CD4-positive, alpha-beta T cell treated with Interleukin-4 for 4 hours (primary cell): ENCODE measurements around the gene GPA33.

ENCODE experiments used
- DNase-seq: peaks from one replicate; pipeline ENCODE4 v3.0.0-alpha.2; 2020

Gene GPA33, protein sequence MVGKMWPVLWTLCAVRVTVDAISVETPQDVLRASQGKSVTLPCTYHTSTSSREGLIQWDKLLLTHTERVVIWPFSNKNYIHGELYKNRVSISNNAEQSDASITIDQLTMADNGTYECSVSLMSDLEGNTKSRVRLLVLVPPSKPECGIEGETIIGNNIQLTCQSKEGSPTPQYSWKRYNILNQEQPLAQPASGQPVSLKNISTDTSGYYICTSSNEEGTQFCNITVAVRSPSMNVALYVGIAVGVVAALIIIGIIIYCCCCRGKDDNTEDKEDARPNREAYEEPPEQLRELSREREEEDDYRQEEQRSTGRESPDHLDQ

DNA sequence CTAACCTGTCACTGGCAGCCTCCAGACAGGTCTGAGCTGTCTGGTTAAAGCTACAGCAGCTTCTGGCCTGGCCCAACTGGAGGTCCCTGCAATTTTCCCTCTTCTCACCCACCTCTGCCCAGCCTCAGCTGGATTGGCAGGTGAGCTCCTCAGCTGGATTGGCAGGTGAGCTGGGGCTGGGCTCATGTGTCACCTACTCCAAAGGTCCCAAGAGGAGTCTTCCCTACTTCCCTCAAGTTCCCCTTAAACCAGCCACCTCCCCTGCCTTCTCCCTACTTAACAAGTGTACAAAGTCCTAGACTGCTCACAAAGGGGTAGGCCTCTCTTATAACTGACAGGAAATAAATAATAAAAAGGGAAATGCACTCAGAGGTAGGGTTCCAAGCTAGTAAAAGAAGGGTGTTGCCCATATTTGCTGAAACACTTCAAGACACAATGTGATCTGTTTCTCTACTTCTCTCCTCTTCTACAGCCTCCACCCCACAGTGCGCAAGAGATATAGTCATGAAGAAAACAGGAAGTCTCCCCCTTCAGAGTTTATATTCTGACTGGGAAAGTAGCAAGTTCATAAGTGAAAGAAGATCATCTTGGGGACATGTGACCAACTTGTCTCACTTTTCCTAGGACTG lies at the start of gene GPA33:
Gene GPA33 (minus strand): TSS at position 64 of the 629 bp plus-strand sequence. CDS start 90 bp downstream, outside the sequence.
- DNase-seq: peak; percentile 62

DNA sequence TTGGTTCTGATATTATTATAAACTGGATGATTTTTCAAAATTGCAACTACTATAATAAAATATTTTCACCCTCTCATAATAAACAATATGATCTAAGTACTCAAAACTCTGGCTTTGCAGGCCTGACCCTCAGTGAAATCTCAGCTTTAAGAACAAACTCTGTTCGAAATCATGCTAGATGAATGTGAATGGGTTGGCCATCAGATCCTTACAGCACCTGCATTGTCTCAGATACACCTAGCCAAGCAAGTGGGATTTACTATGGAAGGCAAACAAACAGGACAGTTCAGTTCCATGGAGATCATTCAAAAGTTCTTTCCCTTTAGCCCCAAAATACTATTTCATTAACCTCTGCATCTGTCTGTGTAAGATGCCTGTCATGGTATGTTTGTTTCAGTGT lies 48.5 kb upstream of the GPA33 start:
- no peak for DNase-seq

DNA sequence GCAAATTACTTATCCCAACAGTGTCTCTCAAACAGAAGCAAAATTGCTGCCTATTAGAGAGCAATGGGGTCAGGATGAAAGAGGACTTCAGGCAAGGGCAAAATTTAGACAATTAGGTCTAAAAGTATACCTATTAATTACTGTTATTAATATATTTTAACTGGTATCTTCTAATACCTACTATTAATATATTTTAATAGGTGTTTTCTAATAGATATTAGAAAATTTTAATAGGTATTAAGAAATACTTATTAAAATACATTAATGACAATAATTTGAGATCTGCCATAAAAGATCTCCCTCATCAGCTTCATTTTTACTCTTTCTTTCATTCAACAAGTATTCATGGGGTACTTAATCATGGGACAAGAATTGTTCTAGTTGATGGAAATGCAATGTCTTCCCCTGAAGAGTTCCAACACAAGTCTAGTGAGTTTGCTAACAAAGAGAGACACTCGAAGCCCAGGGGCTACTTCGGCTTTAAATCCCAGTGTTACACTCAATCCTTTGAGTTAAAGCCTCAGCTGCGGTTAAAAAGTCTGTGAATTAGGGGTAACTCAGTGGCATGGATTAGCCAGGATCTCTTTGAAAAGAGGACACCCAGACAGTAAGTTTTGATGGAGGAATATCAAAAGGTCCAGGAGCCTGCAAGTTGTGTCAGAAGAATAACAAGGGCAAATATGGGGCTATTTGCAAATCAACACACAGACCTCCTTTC lies 47.8 kb upstream of the GPA33 start:
- DNase-seq: no peak

DNA sequence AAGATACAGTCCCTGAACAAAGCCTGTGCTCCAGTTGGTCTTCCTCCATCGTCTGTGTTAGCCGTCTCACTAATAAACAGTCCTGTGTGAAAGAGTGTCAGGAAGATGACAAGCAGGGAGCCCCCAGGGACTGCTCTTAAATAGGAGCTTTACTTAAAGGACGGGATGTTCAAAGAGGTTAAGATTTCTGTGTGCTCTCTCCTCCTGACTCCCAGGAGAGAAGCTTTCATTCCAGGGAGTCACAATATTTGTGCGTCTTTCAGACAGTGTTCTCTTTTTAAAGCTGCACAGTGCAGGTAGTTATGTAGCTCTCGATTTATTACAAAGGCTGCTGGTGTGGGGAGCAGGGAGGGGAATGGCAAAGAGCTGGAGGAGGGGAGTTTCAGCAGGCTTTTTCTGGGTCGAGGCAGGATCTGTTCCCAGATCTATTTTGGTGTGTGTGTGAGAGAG lies 47.2 kb upstream of the GPA33 start:
- no peak for DNase-seq

DNA sequence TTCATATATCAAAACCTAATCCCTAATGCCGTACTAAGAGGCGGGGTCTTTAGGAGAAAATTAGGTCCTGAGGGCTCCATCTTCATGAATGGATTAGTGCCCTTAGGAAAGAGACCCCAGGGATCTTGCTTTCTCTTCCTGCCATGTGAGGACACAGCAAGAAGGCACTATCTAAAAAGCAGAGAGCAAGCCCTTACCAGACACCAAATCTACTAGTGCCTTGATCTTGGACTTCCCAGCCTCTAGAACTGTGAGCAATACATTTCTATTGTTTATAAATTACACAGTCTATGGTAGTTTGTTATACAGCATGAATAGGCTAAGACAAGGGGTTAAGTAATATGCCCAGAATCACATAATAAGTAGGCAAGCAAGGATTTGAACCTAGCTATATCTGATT lies 46.6 kb upstream of the GPA33 start:
- no peak for DNase-seq

DNA sequence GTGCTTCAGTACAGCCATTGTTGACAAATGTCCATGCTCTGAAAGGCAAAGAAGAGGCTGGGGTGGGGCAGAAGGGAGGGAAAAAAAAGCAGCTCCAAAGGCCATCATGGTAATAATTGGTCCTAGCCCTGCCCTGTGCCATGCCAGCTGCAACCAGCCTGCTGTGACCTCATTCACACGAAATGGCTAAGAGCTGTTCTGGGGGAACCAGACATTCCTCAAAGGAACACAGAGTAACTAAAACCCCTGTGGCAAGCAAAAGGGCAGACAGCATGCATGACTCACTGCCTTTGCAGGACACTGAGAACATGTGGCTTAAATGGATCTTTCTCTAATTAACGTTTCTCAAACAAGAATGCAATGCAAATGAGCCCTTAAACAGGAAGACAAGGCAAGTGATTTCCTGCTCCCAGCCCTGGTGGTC lies 46.0 kb upstream of the GPA33 start:
- DNase-seq: no peak

DNA sequence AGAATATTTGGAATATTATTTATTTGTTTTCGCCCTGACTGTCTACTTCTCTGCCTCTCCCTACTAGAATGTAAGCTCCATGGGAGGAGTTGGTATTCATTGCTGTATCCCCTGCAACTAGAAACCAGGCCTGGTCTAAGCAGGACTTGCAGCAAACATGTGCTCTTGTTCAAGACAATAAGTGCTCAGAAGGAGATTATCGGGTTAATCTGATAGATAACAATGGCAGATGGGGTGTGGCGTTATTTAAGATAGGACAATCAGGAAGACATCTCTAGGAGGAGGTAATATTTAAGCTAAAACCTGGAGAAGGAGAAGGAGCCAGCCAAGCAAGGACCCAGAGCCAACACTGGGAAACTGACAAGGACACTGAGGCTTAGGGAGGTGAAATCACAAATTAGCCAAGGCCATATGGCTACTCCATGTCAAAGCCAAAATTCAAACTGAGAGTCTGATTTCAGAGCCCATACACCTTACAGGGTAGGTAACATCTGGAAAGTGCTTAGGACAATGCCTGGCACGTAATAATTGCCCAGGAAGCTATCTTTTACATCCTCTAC lies 45.2 kb upstream of the GPA33 start:
- no peak for DNase-seq

DNA sequence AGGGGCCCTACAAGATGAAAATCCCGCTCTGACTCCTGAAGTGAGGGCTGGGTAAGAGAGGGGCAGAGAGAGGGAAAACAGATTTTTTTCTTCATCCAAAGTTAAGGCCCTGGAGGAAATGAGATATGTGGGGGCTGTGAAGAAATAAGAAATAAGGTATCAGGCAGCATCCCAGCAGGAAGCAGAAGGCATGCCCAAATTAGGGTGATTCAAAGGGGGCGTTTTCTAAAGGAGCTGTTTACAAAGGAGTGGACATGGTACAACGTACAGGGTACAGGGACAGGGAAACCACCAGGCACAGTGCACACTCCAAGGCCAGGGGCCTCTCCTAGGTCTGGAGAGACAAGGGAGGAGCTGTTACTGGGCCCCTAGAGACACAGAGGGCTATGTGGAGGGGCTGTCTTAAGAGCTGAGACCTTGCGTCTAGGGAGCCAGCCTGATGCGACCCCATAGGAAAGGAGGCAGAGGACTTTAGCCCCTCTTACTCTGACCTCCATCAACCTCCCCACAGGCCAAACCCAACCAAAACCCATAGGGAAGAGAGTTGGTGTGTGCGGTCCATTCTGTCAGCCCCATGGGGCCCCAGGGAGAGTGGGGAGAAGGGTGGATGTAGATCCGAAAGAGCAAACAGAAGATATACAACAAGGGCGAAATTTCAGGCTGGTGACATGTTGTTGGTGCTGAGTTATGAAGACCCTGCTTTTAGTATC lies 42.3 kb upstream of the GPA33 start:
- no peak for DNase-seq

DNA sequence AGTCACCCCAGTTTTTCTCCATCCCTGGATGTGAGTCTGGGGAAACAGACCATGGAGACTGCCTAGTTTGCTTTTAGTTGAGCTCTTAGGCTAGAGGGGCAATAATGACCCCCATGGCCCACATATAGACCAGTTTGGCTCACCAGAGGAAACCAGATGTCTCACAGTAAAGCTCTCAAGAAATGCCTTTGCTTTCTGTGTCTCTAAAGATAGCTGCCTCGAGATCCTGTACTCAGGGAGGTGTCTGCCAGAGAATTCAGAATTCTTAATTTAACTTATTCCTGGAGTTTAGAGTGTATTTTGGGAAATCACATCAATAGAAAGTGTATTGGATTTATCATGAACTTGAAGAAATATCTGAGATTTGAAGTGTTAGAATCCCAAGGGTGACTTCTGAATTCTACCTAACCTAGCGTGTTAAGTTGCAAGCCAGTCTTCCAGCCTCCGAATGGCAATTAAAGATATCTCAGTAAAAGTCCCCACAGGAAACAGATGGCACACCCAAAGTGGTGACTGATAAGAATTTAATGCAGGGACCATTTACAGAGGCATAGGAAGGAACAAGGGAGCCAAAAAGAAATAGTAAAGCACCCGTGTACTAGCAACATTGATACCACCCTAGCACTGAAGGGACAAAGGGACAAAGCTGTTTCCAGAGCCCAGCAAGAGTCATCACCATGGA lies 40.8 kb upstream of the GPA33 start:
- DNase-seq: no peak

DNA sequence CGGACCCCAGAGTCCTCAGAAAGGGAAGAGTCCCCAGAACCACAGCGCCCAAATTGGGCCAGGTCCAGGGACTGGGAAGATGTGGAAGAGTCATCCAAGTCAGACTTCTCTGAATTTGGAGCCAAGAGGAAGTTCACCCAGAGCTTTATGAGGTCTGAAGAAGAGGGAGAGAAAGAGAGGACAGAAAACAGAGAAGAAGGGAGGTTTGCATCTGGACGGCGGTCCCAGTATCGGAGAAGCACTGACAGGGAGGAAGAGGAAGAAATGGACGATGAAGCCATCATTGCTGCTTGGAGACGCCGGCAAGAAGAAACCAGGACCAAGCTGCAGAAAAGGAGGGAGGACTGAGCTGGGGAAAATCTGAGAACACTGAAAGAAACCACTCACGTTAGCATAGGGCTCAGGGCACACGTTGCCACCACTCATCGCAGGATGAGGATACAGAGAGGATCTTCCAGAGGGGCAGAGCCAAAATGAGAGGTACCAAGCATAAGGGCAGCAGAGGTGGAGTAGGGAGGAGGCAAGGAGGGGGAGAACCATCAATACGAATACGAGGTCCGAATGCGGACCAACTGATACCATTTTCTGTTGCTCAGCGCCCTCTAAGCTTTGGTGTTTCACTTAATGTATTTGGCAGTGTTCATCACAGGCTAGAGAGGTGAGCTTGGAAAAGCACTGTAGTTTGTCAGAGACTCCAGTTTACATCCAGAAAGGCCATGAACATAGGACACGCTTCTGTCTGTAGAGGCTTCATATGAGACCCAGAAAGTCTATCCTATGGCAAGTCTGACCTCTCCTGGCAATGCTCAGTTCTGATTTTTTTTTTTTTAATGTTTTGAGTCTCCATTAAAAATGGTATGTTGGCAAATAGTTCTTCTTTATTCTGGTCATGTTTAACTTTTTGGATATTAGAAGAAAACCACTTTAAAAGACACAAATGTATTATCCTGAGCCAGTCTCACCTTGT lies 38.4 kb upstream of the GPA33 start:
- DNase-seq: no peak

DNA sequence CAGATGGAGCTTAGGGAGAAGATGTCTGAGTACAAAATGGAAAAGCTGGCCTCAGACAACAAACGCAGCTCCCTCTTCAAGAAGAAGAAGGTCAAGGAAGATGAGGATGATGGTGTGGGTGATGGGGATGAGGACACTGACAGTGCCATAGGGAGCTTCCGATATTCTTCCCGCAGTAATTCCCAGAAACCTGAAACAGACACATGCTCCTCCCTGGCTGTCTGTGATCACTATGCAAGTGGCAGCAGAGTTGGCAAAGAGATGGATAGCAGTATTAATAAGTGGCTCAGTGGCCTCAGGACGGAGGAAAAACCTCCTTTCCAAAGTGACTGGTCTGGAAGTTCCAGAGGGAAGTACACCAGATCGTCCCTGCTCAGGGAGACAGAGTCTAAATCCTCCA lies 37.5 kb upstream of the GPA33 start:
- DNase-seq: no peak

DNA sequence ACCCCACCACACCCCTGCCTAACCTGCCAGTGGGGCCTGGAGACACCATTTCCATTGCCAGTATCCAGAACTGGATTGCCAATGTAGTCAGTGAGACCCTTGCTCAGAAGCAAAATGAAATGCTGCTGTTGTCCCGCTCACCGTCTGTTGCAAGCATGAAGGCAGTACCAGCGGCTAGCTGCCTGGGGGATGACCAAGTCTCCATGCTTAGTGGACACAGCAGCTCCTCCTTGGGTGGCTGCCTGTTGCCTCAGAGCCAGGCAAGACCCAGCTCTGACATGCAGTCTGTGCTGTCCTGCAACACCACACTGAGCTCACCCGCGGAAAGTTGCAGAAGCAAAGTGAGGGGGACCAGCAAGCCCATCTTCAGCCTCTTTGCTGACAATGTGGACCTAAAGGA lies 37.1 kb upstream of the GPA33 start:
- DNase-seq: no peak

DNA sequence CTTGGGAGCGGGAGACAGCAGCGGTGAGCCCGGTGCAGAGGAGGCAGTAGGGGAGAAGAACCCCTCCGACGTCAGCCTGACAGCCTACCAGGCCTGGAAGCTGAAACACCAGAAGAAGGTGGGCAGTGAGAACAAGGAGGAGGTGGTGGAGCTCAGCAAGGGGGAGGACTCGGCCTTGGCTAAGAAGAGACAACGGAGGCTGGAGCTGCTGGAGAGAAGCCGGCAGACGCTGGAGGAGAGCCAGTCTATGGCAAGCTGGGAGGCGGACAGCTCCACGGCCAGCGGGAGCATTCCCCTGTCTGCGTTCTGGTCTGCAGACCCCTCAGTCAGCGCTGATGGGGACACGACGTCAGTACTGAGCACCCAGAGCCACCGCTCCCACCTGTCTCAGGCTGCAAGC lies 36.6 kb upstream of the GPA33 start:
- no peak for DNase-seq

DNA sequence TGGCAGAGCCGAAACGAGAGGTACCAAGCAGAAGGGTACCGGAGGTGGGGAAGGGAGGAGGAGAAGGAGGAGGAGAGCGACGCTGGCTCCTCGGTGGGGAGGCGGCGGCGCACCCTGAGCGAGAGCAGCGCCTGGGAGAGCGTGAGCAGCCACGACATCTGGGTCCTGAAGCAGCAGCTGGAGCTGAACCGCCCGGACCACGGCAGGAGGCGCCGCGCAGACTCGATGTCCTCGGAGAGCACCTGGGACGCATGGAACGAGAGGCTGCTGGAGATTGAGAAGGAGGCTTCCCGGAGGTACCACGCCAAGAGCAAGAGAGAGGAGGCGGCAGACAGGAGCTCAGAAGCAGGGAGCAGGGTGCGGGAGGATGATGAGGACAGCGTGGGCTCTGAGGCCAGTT lies 36.1 kb upstream of the GPA33 start:
- no peak for DNase-seq

DNA sequence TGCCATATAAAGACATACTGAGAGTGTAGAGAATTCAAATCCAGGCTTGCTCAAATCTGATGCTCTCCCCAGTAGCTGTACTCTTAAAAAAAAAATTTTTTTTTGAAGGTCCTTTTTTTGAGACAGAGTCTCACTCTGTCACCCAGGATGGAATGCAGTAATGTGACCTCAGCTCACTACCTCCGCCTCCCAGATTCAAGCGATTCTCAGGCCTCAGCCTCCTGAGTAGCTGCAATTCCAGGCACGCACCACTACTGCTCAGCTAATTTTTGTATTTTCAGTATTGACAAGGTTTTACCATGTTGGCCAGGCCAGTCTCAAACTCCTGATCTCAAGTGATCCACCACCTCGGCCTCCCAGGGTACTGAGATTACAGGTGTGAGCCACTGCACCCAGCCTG lies 32.4 kb upstream of the GPA33 start:
- no peak for DNase-seq

DNA sequence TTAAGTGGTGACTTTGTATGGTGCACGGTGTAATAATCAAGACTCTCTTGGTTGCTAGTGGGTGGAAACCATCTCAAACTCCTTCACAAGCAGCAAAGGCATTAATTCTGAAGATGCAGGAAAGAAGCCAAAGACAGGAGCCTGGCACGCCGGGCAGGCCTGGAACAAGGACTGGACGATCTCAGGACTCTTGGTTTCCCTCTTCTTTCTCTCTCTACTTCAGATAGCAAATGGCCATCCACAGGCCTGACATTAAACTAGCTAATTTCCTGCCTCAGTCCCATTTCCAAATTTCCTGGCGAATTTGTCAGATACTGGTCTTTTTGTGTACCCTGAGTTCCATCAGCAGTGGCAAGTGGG lies 31.9 kb upstream of the GPA33 start:
- DNase-seq: no peak

DNA sequence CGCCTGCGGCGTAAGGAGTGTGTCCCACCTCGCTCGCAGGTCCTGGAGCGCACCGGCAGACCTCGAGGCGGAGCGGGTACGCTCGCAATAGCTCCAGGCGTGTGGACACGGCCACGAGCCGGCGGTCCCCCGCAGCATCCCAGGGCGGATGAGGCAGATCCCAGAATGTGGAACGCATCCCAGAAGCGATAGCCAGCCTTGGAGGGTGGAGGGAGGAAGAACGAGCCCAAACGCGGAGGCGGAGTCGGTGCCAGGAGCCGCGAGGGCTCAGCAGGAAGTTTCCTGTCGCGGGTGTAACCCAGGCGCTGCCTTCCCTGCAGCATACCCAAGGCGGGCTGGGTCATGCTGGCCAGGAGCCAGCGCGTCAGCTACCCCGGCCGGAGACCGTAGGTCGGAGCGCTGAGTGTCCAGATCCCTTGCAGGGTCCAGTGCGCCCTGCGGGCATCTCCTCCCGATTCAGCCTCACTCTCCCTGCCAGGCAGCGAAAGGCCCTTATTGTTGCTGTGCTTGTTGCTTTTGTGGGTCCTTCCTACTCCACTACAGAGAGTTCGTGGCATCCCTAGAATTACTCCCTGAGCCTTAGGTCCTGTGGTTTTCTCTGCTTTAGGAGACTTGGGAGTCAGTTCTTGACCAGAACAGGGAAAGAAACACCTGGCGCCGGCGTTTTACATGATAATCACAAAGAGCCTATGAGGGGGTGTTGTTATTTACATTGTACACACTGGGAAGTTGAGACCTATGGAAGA lies 31.4 kb upstream of the GPA33 start:
- DNase-seq: peak; percentile 8

DNA sequence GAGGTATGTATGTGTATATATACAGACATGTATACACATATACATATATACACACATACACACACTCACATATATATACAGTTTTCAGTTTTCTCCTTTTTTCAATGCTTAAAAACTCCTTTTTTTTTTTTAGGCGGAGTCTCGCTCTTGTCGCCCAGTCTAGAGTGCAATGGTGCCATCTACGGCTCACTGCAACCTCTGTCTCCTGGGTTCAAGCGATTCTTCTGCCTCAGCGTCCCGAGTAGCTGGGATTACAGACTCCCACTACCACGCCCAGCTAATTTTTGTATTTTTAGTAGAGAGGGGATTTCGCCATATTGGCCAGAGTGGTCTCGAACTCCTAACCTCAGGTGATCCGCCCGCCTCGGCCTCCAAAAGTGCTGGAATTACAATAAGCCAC lies 30.7 kb upstream of the GPA33 start:
- DNase-seq: no peak

DNA sequence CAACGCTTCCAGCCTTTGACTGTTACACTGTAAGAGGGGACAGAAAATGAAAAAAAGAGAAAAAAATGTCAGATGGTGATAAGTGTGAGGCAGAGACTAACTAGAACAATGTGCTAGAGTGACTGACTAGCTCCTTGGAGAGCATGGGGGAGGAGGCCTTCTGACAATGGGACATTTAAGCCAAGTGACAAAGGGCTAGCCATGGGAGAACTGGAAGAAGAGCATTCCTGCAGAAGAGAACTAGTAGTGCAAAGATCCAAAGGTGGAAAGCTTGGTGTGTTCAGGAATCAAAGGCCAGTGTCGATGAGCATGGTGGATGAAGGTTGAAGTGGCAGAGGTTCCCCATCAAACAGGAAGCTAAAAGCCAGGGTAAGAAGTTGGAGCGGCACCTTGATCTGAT lies 29.5 kb upstream of the GPA33 start:
- DNase-seq: no peak

DNA sequence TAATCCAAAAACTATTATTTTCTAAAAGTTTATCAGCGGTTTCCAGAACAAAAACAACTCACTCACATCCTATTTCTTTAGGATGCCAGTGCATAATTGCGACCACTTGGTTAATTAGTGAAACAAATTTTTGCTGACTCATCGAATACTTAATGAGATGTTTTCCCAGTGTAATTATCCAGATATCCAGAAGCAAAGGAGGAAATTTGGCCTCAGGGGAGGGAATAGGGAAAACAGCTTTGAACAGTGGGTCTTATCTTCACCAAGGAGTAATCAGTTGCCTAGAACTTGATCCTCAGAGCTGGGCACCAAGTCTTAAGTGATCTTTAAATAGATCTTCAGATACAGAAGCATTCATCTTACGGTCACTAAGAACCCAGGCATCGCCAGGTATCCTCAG lies 28.0 kb upstream of the GPA33 start:
- no peak for DNase-seq

DNA sequence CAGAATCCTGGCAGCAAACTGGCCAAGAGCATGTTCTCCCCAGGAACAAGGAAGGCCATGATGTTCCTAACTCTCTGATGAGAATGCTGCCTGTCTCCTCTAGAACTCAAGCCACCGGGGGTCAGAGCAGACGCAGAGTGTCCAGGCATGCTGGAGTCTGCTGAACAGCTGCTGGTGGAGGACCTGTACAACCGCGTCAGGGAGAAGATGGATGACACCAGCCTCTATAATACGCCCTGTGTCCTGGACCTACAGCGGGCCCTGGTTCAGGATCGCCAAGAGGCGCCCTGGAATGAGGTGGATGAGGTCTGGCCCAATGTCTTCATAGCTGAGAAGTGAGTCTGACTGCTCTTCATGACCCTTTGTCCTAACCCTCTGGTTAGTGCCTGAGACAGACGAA lies 27.0 kb upstream of the GPA33 start:
- no peak for DNase-seq
